Activated CD8-positive, alpha-beta memory T cell treated with anti-CD3 and anti-CD28 coated beads, Interleukin-2, amount 50 U/mL, for 4 hours (primary cell): ENCODE data around the gene SLC25A24.
"Not testable (repeated sequence)": the region's sequence is repeated elsewhere in the genome, so short reads cannot be mapped to it uniquely, and the experiment has no call there.

Source experiments
- DNase-seq: peaks from one replicate; pipeline ENCODE4 v3.0.0-alpha.2; 2020

SLC25A24 gene

DNA sequence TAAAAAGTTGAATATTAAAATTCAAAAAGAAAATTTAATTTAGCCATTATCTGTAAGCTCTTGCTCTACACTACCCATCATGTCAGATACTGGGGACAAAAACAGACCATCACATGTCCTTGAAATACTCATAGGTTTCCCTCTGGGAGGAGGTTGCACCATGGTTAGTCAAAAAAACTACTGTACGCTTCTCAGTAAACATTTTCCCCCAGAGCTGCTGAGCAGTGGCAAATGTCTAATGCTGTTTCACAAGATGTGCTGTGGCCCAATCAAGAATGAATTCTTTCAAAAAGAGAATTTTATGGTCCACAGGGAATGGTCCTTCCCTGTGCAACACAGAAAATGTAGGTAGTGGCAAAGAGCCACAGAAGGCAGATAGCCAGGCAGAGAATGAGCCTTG, 6.1 kb downstream of the SLC25A24 start:
- no peak for DNase-seq

DNA sequence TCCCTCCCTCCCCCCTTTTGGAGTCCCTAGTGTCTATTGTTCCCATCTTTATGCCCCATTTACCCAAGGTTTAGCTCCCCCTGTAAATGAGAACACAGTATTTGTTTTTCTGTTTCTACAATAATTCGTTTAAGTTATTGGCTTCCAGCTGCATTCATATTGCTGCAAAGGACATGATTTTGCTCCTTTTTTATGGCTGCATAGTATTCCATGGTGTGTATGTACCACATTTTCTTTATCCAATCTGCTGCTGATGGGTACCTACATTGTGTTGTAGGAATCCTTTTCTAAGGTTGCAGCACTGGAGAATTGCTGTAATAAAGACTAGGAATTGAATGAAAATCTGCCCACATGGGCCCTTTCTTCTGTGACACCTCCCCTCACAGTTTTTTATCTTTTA, 6.8 kb downstream of the SLC25A24 start:
- DNase-seq = no peak

DNA sequence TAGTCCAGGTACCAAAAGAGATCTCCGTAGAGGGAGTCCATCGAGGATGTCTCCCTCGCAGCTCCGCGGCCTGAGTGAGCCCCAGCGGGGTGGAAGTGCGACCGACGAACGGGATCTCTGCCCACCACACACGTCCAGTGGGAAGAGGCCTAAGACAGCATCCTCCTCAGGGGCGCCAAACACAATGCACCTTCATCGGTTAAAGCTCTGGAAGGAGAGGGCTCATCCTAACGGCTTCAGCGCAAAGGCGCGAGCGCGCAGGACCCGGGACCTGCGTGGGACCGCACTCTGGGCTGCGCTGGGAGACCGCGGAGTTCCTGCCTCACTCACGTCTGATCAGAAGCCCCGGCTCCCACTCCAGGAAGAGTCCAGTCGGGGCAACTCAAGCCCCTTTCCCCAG, 7.6 kb downstream of the SLC25A24 start:
- DNase-seq = no peak

GRCh38 chr1:108190686-108191416, 9.3 kb downstream of the SLC25A24 start:
- DNase-seq = no peak

DNA sequence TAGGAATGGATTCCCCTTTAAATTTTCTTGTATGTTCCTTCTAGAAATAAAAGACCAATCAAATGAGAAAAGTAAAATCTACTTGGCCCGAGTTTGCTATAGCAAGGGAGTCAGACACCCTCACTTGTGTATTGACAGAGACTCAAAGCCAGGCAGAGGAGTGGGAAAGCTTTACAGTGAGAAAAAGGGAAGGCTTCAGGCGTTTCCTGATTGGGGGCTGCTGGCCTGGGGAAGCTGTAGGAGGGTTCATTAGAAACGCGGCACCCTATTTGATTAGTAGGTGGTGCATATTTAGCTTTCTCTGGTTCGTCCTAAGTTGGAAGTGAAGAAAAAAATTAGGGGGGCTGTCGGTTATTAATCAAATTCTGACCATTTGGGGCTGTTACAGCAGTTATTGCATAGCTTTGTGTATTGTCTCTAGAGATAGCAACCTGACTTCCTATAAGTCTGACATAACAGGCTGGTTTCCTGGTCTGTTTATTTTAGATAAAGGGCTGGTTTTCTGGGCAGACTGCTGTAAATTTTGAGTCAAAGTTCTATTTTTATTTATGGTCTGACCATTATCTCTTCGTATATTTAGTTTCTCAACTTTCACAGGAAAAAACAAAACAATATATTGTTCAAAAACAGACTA, 10.0 kb downstream of the SLC25A24 start:
- no peak for DNase-seq

GRCh38 chr1:108188801-108189200, 11.3 kb downstream of the SLC25A24 start:
- DNase-seq = no peak

GRCh38 chr1:108182959-108183700, 17.0 kb downstream of the SLC25A24 start:
- no peak for DNase-seq

DNA sequence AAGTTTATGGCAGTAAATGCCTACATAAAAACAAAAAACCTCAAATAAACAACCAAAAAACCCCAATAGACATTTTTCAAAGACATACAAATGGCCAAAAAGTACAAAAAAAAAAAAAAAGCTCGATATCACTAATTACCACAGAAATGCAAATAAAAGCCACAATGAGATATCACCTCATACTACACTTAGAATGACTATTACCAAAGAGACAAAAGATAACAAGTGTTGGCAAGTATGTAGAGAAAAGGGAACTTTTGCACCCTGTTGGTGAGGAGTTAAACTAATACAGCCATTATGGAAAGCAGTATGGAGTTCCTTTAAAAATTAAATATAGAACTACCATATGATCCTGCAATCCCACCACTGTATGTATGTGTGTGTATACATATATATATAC, 21.1 kb downstream of the SLC25A24 start:
- DNase-seq = no peak

- not testable (repeated sequence) for DNase-seq
These were observed 37.7 kb downstream of the SLC25A24 start for GRCh38 chr1:108162409-108162808.

GRCh38 chr1:108159951-108160350, 40.2 kb downstream of the SLC25A24 start:
- not testable (repeated sequence) for DNase-seq

- no peak for DNase-seq
These were observed 41.2 kb downstream of the SLC25A24 start for GRCh38 chr1:108158893-108159453.

DNA sequence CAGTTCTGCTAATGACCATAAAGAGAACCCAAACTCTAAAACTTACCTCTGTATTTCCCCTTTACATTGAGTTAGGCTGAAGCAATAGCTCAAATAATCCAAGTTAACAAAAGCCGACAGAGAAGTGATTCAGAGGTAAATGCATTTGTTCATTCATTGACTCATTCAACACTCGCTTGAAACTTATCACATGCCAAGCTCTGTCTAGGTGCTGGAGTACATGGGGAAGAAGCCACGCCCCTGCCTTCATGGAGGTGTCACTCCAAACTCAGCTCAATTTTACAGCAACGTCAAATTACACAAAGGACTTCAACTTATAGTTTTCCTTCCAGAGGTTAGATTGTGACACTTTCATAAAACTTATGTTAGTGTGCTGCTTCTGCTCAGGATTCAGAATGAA, 45.8 kb downstream of the SLC25A24 start:
- DNase-seq = no peak

DNA sequence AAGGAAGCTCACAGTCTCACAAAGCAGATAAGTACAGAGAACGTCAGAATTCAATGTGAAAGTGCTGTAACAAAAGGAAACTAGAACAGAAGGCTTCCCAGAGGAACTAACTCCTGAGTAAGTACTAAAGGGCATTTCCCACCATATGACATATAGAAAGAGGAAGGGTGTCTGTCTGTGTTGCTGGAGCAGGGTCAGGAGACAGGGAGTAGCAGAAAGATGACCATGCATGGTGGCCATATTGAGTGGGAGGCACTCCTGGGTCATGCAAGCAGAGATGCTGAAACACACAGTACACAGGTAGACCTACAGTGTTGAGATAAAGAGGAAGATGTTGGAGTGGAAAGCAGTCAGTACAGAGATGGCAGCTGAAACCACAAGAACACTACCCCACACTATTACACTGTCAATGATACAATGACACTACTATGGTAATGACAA, 47.3 kb downstream of the SLC25A24 start:
- no peak for DNase-seq

GRCh38 chr1:108151548-108151947, 48.6 kb downstream of the SLC25A24 start:
- no peak for DNase-seq

DNA sequence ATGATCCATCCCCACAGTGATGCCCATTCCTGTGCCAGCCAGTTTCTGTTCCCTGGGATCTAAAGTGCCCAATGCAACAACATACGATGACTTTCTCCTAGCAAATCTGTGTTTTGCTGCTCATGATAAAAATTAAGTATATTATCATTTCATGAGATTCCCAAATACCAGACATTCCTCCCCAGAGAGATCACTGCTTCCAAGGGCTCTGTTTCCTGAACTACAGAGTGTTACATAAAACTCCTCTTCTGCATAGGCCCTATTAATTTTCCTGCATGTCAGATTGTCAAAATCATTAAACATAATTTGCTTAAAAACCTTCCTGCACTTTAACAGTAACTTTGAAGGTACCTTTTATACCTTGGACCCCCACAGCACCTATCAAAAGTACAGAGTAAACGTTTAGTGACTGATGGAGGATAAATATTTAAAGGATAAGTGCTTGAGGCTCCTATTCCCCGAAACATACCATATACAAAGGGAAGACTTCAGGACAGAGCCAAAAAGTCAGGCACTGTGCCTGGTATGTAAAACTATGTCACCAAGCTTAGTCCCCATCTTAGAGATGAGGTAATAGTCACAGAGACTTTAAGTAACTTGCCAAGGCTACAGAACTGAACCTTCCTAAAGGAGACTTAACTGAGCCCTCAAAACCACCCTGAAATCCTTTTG, 50.2 kb downstream of the SLC25A24 start:
- DNase-seq = no peak

GRCh38 chr1:108144569-108144968, 55.6 kb downstream of the SLC25A24 start:
- not testable (repeated sequence) for DNase-seq

DNA sequence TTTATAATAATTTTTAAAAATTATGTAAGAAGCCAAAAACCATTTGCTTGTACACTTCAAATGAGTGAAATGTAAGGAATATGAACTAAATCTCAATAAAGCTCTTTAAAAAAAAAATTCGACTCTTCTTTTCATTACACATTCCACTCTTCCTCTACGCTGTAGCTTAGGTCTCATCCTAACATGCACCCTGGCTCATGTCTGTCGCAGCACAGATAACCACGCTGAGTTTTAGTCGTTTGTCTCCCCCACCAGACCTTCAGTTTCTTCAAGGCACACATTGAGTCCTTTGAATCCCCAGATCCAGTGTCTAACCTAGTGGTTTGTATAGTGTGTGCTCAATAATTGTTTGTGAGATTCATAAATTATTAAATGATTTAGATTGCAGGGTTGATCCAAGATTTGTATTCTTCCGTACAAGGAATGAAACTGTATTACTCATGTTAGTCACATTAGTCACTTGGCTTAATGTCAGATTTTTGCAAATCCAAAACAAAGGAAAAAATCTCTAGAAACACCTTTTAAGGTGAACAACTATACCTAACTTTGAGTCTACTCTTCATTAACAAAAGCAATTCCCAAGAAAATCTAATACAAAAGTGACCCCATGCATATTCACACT, 57.3 kb downstream of the SLC25A24 start:
- no peak for DNase-seq

- DNase-seq = no peak
These were observed 57.9 kb downstream of the SLC25A24 start for GRCh38 chr1:108142258-108142657.

DNA sequence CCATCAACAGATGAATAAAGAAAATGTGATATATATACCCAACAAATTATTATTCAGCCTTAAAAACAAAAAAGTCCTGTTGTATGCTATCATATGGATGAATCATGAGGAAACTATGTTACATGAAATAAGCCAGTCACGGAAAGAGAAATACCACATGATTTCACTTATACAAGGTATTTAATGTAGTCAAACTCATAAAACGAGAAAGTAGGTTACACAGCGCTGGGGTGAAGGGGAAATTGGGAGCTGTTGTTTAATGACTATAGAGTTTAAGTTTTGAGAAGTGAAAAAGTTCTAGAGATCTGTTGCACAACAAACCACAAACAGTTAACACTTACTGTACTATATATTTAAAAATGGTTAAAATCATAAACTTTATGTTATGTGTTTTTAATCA, 58.5 kb downstream of the SLC25A24 start:
- no peak for DNase-seq

GRCh38 chr1:108140936-108141335, 59.2 kb downstream of the SLC25A24 start:
- no peak for DNase-seq

GRCh38 chr1:108140177-108140576, 60.0 kb downstream of the SLC25A24 start:
- no peak for DNase-seq

DNA sequence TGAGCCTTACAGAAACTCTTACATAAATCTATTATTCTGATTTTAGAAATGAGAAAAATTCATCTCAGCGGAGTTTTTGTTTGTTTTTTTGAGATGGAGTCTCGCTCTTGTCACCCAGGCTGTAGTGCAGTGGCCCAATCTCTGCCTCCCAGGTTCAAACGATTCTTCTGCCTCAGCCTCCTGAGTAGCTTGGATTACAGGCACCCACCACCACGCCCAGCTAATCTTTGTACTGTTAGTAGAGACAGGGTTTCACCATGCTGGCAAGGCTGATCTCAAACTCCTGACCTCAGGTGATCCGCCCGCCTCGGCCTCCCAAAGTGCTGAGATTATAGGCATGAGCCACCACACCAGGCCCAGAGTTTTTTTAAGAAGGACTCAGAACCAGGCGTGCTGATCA, 60.6 kb downstream of the SLC25A24 start:
- DNase-seq = not testable (repeated sequence)

- not testable (repeated sequence) for DNase-seq
These were observed 67.0 kb downstream of the SLC25A24 start for GRCh38 chr1:108133148-108133547.
